H1 (cell line): ENCODE measurements around the gene ROBO2. TPM values are rescaled to one million over a fixed set of nuclear protein-coding genes. Genes with fewer than 3 reads are reported as not detected.

Experiments used
- CTCF ChIA-PET: fragments of 300-600 bp; sonication (Branson Sonifier 250); formaldehyde crosslinking; loops from one replicate; lab custom pipeline; 2021; ENCODE audit not compliant: partially characterized antibody; lab: Charles Lee
- POLR2A ChIA-PET: fragments of 300-600 bp; sonication (Branson Sonifier 250); formaldehyde crosslinking; loops from one replicate; lab custom pipeline; 2021; ENCODE audit warnings: inconsistent platforms; ENCODE audit not compliant: partially characterized antibody; lab: Charles Lee
- DNase-seq, 2 experiments: peaks; one replicate each; pipeline versions ENCODE4 v3.0.0 to v3.0.0-alpha.2; 2010 to 2022; ENCODE audit warnings: low spot score in 2 of 2, low read depth in 1 of 2, mixed read lengths in 1 of 2
- FAIRE-seq: peaks from 2 replicates; lab custom pipeline; 2011; peaks lifted over from hg19 to GRCh38; lab: Jason Lieb, UNC
- H2AFZ ChIP-seq: 2 replicates; pipeline ENCODE4 v1.8.1; 2012; ENCODE audit warnings: low read length, inconsistent platforms
- H2AK5ac ChIP-seq: 2 replicates; pipeline ENCODE4 v1.6.1; 2013; ENCODE audit warnings: low read depth, low read length
- H2BK120ac ChIP-seq: replicated peaks from 2 replicates; pipeline ENCODE3; 2013; ENCODE audit warnings: low read depth, low read length, inconsistent platforms
- H2BK12ac ChIP-seq: 2 replicates; pipeline ENCODE4 v1.6.1; 2013; ENCODE audit warnings: low read depth, low read length
- H2BK15ac ChIP-seq: 2 replicates; pipeline ENCODE4 v1.6.1; 2013; ENCODE audit warnings: low read length
- H2BK20ac ChIP-seq: 2 replicates; pipeline ENCODE4 v1.6.1; 2013; ENCODE audit warnings: low read length
- H2BK5ac ChIP-seq: 2 replicates; pipeline ENCODE4 v1.6.1; 2013; ENCODE audit warnings: low read depth, low read length
- H3K14ac ChIP-seq: 2 replicates; pipeline ENCODE4 v1.6.1; 2013; ENCODE audit warnings: inconsistent platforms; ENCODE audit not compliant: insufficient read length
- H3K18ac ChIP-seq: 2 replicates; pipeline ENCODE4 v1.6.1; 2013; ENCODE audit warnings: low read length; ENCODE audit errors: extremely low read depth
- H3K23ac ChIP-seq: 2 replicates; pipeline ENCODE4 v1.6.1; 2013; ENCODE audit warnings: inconsistent platforms; ENCODE audit not compliant: insufficient read length
- H3K23me2 ChIP-seq: 2 replicates; pipeline ENCODE4 v1.6.1; 2013; ENCODE audit warnings: low read depth, low read length
- H3K27ac ChIP-seq: 2 replicates; pipeline ENCODE4 v1.6.1; 2011; ENCODE audit warnings: low read depth, low read length, inconsistent platforms
- H3K27me3 ChIP-seq, 4 experiments: replicated peaks in 1 of 4; 1 replicate in 1 of 4; 2 replicates in 3 of 4; pipeline versions ENCODE4 v1.6.1 to v1.8.1; 2011 to 2013; ENCODE audit warnings: low read length in 3 of 4, mild to moderate bottlenecking in 3 of 4, inconsistent platforms in 2 of 4, mixed read lengths in 2 of 4, moderate library complexity in 1 of 4; ENCODE audit not compliant: control insufficient read depth in 3 of 4, insufficient read depth in 3 of 4; ENCODE audit errors: extremely low read depth in 1 of 4
- H3K36me3 ChIP-seq, 4 experiments: 2 replicates each; pipeline versions ENCODE4 v1.6.1 to v1.8.1; 2011 to 2013; ENCODE audit warnings: mild to moderate bottlenecking in 4 of 4, low read length in 3 of 4, moderate library complexity in 2 of 4, control low read depth in 1 of 4, inconsistent platforms in 1 of 4; ENCODE audit not compliant: insufficient read depth in 4 of 4, control insufficient read depth in 2 of 4
- H3K4ac ChIP-seq: replicated peaks from 2 replicates; pipeline ENCODE3; 2013; ENCODE audit warnings: low read length, low read depth, mixed read lengths, inconsistent platforms; ENCODE audit not compliant: insufficient read length
- H3K4me1 ChIP-seq, 4 experiments: replicated peaks in 1 of 4; 1 replicate in 1 of 4; 2 replicates in 3 of 4; pipeline versions ENCODE4 v1.6.1 to v1.8.1; 2011 to 2013; ENCODE audit warnings: low read length in 3 of 4, inconsistent platforms in 2 of 4, mixed read lengths in 1 of 4; ENCODE audit not compliant: insufficient read depth in 4 of 4, control insufficient read depth in 3 of 4
- H3K4me2 ChIP-seq, 2 experiments: 2 replicates each; pipeline versions ENCODE4 v1.6.1 to v1.8.1; 2011 to 2013; ENCODE audit warnings: low read depth in 2 of 2, low read length in 2 of 2, control low read depth in 1 of 2, inconsistent platforms in 1 of 2, mild to moderate bottlenecking in 1 of 2; ENCODE audit not compliant: insufficient read depth in 1 of 2
- H3K4me3 ChIP-seq, 4 experiments: fragments of 200-600, 300-600 bp in 1 of 4; sonication (generic), shearing (Covaris generic), sonication (Bioruptor Twin) in 1 of 4; 2 replicates each; pipeline versions ENCODE4 v1.5.1 to v1.8.1; 2011 to 2016; ENCODE audit warnings: low read length in 4 of 4, low read depth in 3 of 4, control low read depth in 2 of 4, inconsistent platforms in 2 of 4, mild to moderate bottlenecking in 2 of 4, mixed read lengths in 1 of 4, moderate library complexity in 1 of 4; ENCODE audit not compliant: insufficient read depth in 2 of 4; ENCODE audit errors: extremely low read depth in 1 of 4
- H3K56ac ChIP-seq: replicated peaks from 2 replicates; pipeline ENCODE3; 2013; ENCODE audit warnings: low read depth, mild to moderate bottlenecking, mixed read lengths, low read length, inconsistent platforms; ENCODE audit not compliant: insufficient read length
- H3K79me1 ChIP-seq: 2 replicates; pipeline ENCODE4 v1.6.1; 2013; ENCODE audit warnings: low read depth, low read length, control low read depth
- H3K79me2 ChIP-seq, 2 experiments: 2 replicates each; pipeline versions ENCODE4 v1.6.1 to v1.8.1; 2012 to 2013; ENCODE audit warnings: low read length in 2 of 2, mild to moderate bottlenecking in 2 of 2, inconsistent platforms in 1 of 2; ENCODE audit not compliant: insufficient read depth in 2 of 2, control insufficient read depth in 1 of 2
- H3K9ac ChIP-seq, 4 experiments: replicated peaks in 1 of 4; 1 replicate in 1 of 4; 2 replicates in 3 of 4; pipeline versions ENCODE4 v1.6.1 to v1.8.1; 2011 to 2013; ENCODE audit warnings: low read depth in 3 of 4, low read length in 3 of 4, control low read depth in 2 of 4, mild to moderate bottlenecking in 2 of 4, moderate library complexity in 2 of 4, inconsistent platforms in 1 of 4; ENCODE audit errors: extremely low read depth in 1 of 4
- H3K9me3 ChIP-seq, 2 experiments: 2 replicates each; pipeline versions ENCODE4 v1.6.1 to v1.8.1; 2012 to 2013; ENCODE audit warnings: mild to moderate bottlenecking in 2 of 2, moderate library complexity in 2 of 2, control low read depth in 1 of 2, inconsistent platforms in 1 of 2, low read depth in 1 of 2, low read length in 1 of 2, mixed read lengths in 1 of 2; ENCODE audit not compliant: insufficient read depth in 2 of 2
- H4K20me1 ChIP-seq, 2 experiments: replicated peaks in 1 of 2; 2 replicates each; pipeline versions ENCODE3 to v1.8.1; 2011 to 2013; ENCODE audit warnings: inconsistent platforms in 2 of 2, low read length in 2 of 2, mild to moderate bottlenecking in 1 of 2; ENCODE audit not compliant: insufficient read depth in 2 of 2, control insufficient read depth in 1 of 2
- H4K5ac ChIP-seq: 2 replicates; pipeline ENCODE4 v1.6.1; 2013; ENCODE audit warnings: low read length, low read depth, mixed read lengths, inconsistent platforms; ENCODE audit not compliant: insufficient read length
- H4K8ac ChIP-seq: 2 replicates; pipeline ENCODE4 v1.8.0; 2013; ENCODE audit warnings: mild to moderate bottlenecking, moderate library complexity, low read length, inconsistent platforms; ENCODE audit not compliant: insufficient read depth; ENCODE audit errors: extremely low read depth
- H4K91ac ChIP-seq: replicated peaks from 2 replicates; pipeline ENCODE3; 2013; ENCODE audit warnings: low read length, mixed read lengths, inconsistent platforms; ENCODE audit not compliant: insufficient read length
- CHD1 ChIP-seq: IDR thresholded peaks from 2 replicates; pipeline ENCODE4 v1.6.1; 2012; ENCODE audit warnings: low read depth, low read length, improper control_type of control experiment
- SP1 ChIP-seq: IDR thresholded peaks from 2 replicates; pipeline ENCODE4 v1.6.1; 2011; ENCODE audit warnings: low read depth, low read length
- YY1 ChIP-seq: IDR thresholded peaks from 2 replicates; pipeline ENCODE4 v1.6.1; 2011; ENCODE audit warnings: low read depth, mild to moderate bottlenecking, low read length
- WGBS, 2 experiments: shearing (Covaris generic) in 1 of 2; methylation state at CpG; one replicate each; pipeline versions ENCODE4 v1.1.6 to v1.1.7; 2013 to 2015; ENCODE audit warnings: low lambda C conversion rate in 2 of 2, mixed read lengths in 2 of 2, inconsistent platforms in 1 of 2, low coverage in 1 of 2, missing lambda C conversion rate in 1 of 2; ENCODE audit not compliant: insufficient replicate concordance in 2 of 2, insufficient coverage in 1 of 2, insufficient read length in 1 of 2; ENCODE audit errors: extremely low coverage in 1 of 2, missing lambda C conversion rate in 1 of 2; 5-methylcytosine and 5-hydroxymethylcytosine counted together
- polyA plus RNA-seq, 7 experiments: library from polyadenylated mRNA; depleted of rRNA in 3 of 7; stranded (reverse) in 5 of 7; unstranded in 2 of 7; fragments of >200 nt in 5 of 7; fragments of 200-250 nt in 2 of 7; gene quantifications; 1 replicate in 5 of 7; 2 replicates in 1 of 7; 4 replicates in 1 of 7; pipeline versions ENCODE4 v1.2.1 to v1.2.3, GENCODE V29; 2011 to 2013; ENCODE audit warnings: missing spikeins in 2 of 7, mixed read lengths in 2 of 7
- total RNA-seq: library from RNA; stranded (reverse); fragmentation: NEBNext Ultra II Directional; extraction: Animal tissue kit (Norgen Biotek cat#: 25700); gene quantifications from 2 replicates; pipeline ENCODE4 v1.2.1, GENCODE V29; 2021
- TF ChIP-seq, protein P1 (sequence below), 3 experiments: IDR thresholded peaks; 1 replicate in 2 of 3; 2 replicates in 1 of 3; pipeline versions ENCODE4 v1.5.1 to v1.6.1; 2011; ENCODE audit warnings: low read length in 3 of 3, mild to moderate bottlenecking in 3 of 3, inconsistent platforms in 2 of 3, low read depth in 1 of 3, moderate library complexity in 1 of 3; ENCODE audit not compliant: insufficient read depth in 1 of 3; ENCODE audit errors: control extremely low read depth in 1 of 3
- TF ChIP-seq, protein P2 (sequence below): IDR thresholded peaks from 2 replicates; pipeline ENCODE4 v1.6.1; 2012; ENCODE audit warnings: inconsistent platforms

Gene ROBO2
- total and polyA plus RNA-seq, 2 of the 8 experiments (the other 6 are each of a cell fraction or from before 2014, with no cell fraction given), result 1.5 to 2.9 TPM

DNA sequence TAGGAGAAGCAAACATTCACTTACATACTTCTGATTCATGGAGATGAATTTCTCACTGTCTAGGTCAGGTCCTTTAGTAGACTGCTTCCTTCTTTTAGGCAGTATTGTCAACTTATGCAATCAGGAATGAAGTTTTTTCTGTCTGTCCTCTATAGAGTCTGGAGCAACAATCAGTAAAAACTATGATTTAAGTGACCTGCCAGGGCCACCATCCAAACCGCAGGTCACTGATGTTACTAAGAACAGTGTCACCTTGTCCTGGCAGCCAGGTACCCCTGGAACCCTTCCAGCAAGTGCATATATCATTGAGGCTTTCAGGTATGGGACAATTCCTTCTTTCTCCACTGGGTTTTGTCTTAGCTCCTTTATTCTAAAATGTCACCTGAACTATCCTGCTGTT lies 523.1 kb downstream of the ROBO2 start:
- TF ChIP-seq CHD1, result no peak
- TF ChIP-seq SP1, result no peak
- TF ChIP-seq, protein P1, sequence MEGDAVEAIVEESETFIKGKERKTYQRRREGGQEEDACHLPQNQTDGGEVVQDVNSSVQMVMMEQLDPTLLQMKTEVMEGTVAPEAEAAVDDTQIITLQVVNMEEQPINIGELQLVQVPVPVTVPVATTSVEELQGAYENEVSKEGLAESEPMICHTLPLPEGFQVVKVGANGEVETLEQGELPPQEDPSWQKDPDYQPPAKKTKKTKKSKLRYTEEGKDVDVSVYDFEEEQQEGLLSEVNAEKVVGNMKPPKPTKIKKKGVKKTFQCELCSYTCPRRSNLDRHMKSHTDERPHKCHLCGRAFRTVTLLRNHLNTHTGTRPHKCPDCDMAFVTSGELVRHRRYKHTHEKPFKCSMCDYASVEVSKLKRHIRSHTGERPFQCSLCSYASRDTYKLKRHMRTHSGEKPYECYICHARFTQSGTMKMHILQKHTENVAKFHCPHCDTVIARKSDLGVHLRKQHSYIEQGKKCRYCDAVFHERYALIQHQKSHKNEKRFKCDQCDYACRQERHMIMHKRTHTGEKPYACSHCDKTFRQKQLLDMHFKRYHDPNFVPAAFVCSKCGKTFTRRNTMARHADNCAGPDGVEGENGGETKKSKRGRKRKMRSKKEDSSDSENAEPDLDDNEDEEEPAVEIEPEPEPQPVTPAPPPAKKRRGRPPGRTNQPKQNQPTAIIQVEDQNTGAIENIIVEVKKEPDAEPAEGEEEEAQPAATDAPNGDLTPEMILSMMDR (IDR thresholded peaks at IDR 0.05; ENCODE audit: control extremely low read depth in 1 of 3, insufficient read depth in 1 of 3, low read depth in 1 of 3, low read length in 3 of 3), result peak in 1 of 3 experiments; percentile 2; a peak in 1 of 4 replicates
- TF ChIP-seq, protein P2, sequence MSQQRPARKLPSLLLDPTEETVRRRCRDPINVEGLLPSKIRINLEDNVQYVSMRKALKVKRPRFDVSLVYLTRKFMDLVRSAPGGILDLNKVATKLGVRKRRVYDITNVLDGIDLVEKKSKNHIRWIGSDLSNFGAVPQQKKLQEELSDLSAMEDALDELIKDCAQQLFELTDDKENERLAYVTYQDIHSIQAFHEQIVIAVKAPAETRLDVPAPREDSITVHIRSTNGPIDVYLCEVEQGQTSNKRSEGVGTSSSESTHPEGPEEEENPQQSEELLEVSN, result no peak
- TF ChIP-seq YY1, result no peak
- H3K79me2 ChIP-seq, result no peaks in the 10 kb centered on the region
- H4K8ac ChIP-seq, result no peak overlapping the region
- H2BK15ac ChIP-seq, result no peak overlapping the region
- DNase-seq, result no peak
- no peak overlapping the region for H3K14ac ChIP-seq
- no peak overlapping the region for H4K5ac ChIP-seq
- no peak overlapping the region for H2BK20ac ChIP-seq
- no peaks in the 10 kb centered on the region for H3K36me3 ChIP-seq
- H3K4me1 ChIP-seq, result peaks cover 0 to 4% (median 1%) of the 10 kb centered on the region in 4 experiments; a peak in 1 of 7 replicates
- no peak overlapping the region for H3K4ac ChIP-seq
- H3K79me1 ChIP-seq, result no peaks in the 10 kb centered on the region
- no peak for FAIRE-seq
- no peak overlapping the region for H3K9ac ChIP-seq
- no peaks in the 10 kb centered on the region for H3K9me3 ChIP-seq
- 93% methylated on average over 1 of the region's 1 CpG; no CpG with 5 or more reads in 1 of the 2 experiments for WGBS, 2 experiments
- H2AK5ac ChIP-seq, result no peak overlapping the region
- no peak overlapping the region for H4K91ac ChIP-seq
- ChIA-PET CTCF (interaction anchor here (1.0 to 1.2 kb wide), 2 partner anchors 10 to 303 kb away, joined by 3 to 7 read pairs; no protein-coding TSS in a partner anchor), POLR2A (no interaction called here)
- no peak overlapping the region for H3K56ac ChIP-seq
- H3K4me3 ChIP-seq, result no peak overlapping the region
- no peaks in the 10 kb centered on the region for H3K23me2 ChIP-seq
- no peak overlapping the region for H3K4me2 ChIP-seq
- no peak overlapping the region for H2BK12ac ChIP-seq
- H4K20me1 ChIP-seq, result no peaks in the 10 kb centered on the region
- H3K27ac ChIP-seq, result no peak overlapping the region
- H2BK5ac ChIP-seq, result no peak overlapping the region
- H3K18ac ChIP-seq, result no peak overlapping the region
- no peak overlapping the region for H3K23ac ChIP-seq
- H2AFZ ChIP-seq, result no peak overlapping the region
- H3K27me3 ChIP-seq, result no peaks in the 10 kb centered on the region; a peak in 1 of 7 replicates
- no peak overlapping the region for H2BK120ac ChIP-seq
